Keratinocyte (primary cell): Measurements from ENCODE around the gene PPRC1. TPM values are rescaled to one million over a fixed set of nuclear protein-coding genes. Genes with fewer than 3 reads are reported as not detected.

ENCODE experiments used
- DNase-seq: peaks from one replicate; pipeline ENCODE4 v3.0.0-alpha.2; 2011; ENCODE audit warnings: low read depth, missing footprints, low spot score
- FAIRE-seq: peaks from 2 replicates; lab custom pipeline; 2011; peaks lifted over from hg19 to GRCh38; lab: Jason Lieb, UNC
- H2AFZ ChIP-seq: 2 replicates; pipeline ENCODE4 v1.6.0; 2012; ENCODE audit warnings: low read length, control low read depth, inconsistent platforms; ENCODE audit not compliant: control insufficient read depth
- H3K27ac ChIP-seq: 2 replicates; pipeline ENCODE4 v1.5.1; 2011; ENCODE audit warnings: low read length; ENCODE audit not compliant: control insufficient read depth, insufficient read depth
- H3K27me3 ChIP-seq: 3 replicates; pipeline ENCODE4 v1.6.0; 2011; ENCODE audit warnings: low read length; ENCODE audit not compliant: control insufficient read depth, insufficient read depth; ENCODE audit errors: extremely low read depth
- H3K36me3 ChIP-seq, 2 experiments: 2 replicates in 1 of 2; 3 replicates in 1 of 2; pipeline ENCODE4 v1.5.1; 2011; ENCODE audit warnings: low read length in 2 of 2, mild to moderate bottlenecking in 1 of 2; ENCODE audit not compliant: control insufficient read depth in 2 of 2, insufficient read depth in 2 of 2; ENCODE audit errors: extremely low read depth in 1 of 2
- H3K4me1 ChIP-seq: 3 replicates; pipeline ENCODE4 v1.5.1; 2011; ENCODE audit warnings: low read length; ENCODE audit not compliant: control insufficient read depth, insufficient read depth; ENCODE audit errors: extremely low read depth
- H3K4me2 ChIP-seq: 3 replicates; pipeline ENCODE4 v1.6.0; 2011; ENCODE audit warnings: low read depth, low read length; ENCODE audit not compliant: control insufficient read depth, insufficient read depth; ENCODE audit errors: extremely low read depth
- H3K4me3 ChIP-seq, 3 experiments: fragments of 200-600 bp in 1 of 3; sonication (generic) in 1 of 3; 2 replicates in 2 of 3; 3 replicates in 1 of 3; pipeline ENCODE4 v1.5.1; 2011 to 2016; ENCODE audit warnings: low read length in 3 of 3, mild to moderate bottlenecking in 3 of 3, control low read depth in 2 of 3, inconsistent platforms in 1 of 3, low read depth in 1 of 3, mixed read lengths in 1 of 3, mixed run types in 1 of 3, moderate library complexity in 1 of 3; ENCODE audit not compliant: control insufficient read depth in 2 of 3, insufficient read depth in 2 of 3; ENCODE audit errors: extremely low read depth in 1 of 3
- H3K79me2 ChIP-seq: 2 replicates; pipeline ENCODE4 v1.6.0; 2012; ENCODE audit warnings: low read length; ENCODE audit not compliant: control insufficient read depth, insufficient read depth
- H3K9ac ChIP-seq: 3 replicates; pipeline ENCODE4 v1.6.0; 2011; ENCODE audit warnings: low read length; ENCODE audit not compliant: control insufficient read depth, insufficient read depth; ENCODE audit errors: extremely low read depth
- H3K9me1 ChIP-seq: 3 replicates; pipeline ENCODE4 v1.6.0; 2011; ENCODE audit warnings: low read length; ENCODE audit not compliant: control insufficient read depth, insufficient read depth; ENCODE audit errors: extremely low read depth
- H3K9me3 ChIP-seq: 2 replicates; pipeline ENCODE4 v1.5.1; 2012; ENCODE audit warnings: low read depth, low read length; ENCODE audit not compliant: control insufficient read depth
- H4K20me1 ChIP-seq: 3 replicates; pipeline ENCODE4 v1.6.0; 2011; ENCODE audit warnings: low read length; ENCODE audit not compliant: control insufficient read depth, insufficient read depth; ENCODE audit errors: extremely low read depth
- CTCF ChIP-seq, 3 experiments: IDR thresholded peaks in 1 of 3; conservative IDR thresholded peaks in 1 of 3; optimal IDR thresholded peaks in 1 of 3; 2 replicates in 2 of 3; 3 replicates in 1 of 3; pipeline versions ENCODE3 to v1.5.1; 2011; ENCODE audit warnings: low read length in 3 of 3, mild to moderate bottlenecking in 3 of 3, moderate library complexity in 2 of 3, control low read depth in 1 of 3, inconsistent platforms in 1 of 3; ENCODE audit not compliant: insufficient read depth in 2 of 3; ENCODE audit errors: extremely low read depth in 1 of 3
- EZH2 ChIP-seq: IDR thresholded peaks from one replicate; pipeline ENCODE4 v1.6.1; 2012; ENCODE audit warnings: inconsistent platforms, mild to moderate bottlenecking, low read length, moderate library complexity
- dilution Hi-C: fragments of 300-500 bp; cut with MboI; formaldehyde crosslinking; loops from one replicate; pipeline ENCODE4 v1.7.0; 2020; ENCODE audit warnings: low sequenced_read_pairs; ENCODE audit not compliant: extremely low pct_ligation_motif_present
- polyA minus RNA-seq, 3 experiments: library from RNA; depleted of rRNA, polyadenylated mRNA; stranded (reverse); fragments of >200 nt; gene quantifications; 1 replicate in 1 of 3; 2 replicates in 1 of 3; 3 replicates in 1 of 3; pipeline ENCODE4 v1.2.3, GENCODE V29; 2011
- polyA plus RNA-seq, 5 experiments: library from polyadenylated mRNA; depleted of rRNA in 3 of 5; stranded (reverse) in 3 of 5; stranded (forward) in 1 of 5; unstranded in 1 of 5; fragments of >200 nt; gene quantifications; 1 replicate in 1 of 5; 2 replicates in 3 of 5; 3 replicates in 1 of 5; pipeline versions ENCODE4 v1.2.1 to v1.2.3, GENCODE V29; 2011 to 2012; ENCODE audit warnings: missing spikeins in 2 of 5, low read depth in 1 of 5, low replicate concordance in 1 of 5

The PPRC1 gene
- polyA plus RNA-seq (12.9 to 31.0 TPM (median 17.9 TPM) in 3 replicates), polyA minus RNA-seq (28.1 to 117 TPM (median 35.9 TPM) in 3 replicates)
- polyA plus RNA-seq (2011; ENCODE audit: low read depth) = 16.0 TPM
- 14.2 and 17.1 TPM in 2 replicates for polyA plus RNA-seq (2011; cell fraction: cytosol; rRNA removed)
- 70.5 and 71.2 TPM in 2 replicates for polyA plus RNA-seq (2011; cell fraction: nucleus; rRNA removed)
- 33.2 and 39.2 TPM in 2 replicates for polyA plus RNA-seq (2012; ENCODE audit: low replicate concordance)
- polyA minus RNA-seq (2011; cell fraction: cytosol; rRNA and poly(A)+ RNA removed) = 27.6 TPM
- polyA minus RNA-seq (2011; cell fraction: nucleus; rRNA and poly(A)+ RNA removed) = 32.9 and 36.4 TPM in 2 replicates

- Histone ChIP-seq H3K9ac (peak within 1 kb of the TSS; percentile 99), H3K4me2 (peak within 1 kb of the TSS; percentile 94), H3K36me3 (peaks cover 5 to 17% of the 10 kb centered on the region in 2 experiments), H3K9me3 (no peaks in the 10 kb centered on the region), H3K27me3 (no peaks in the 10 kb centered on the region), H2AFZ (peak within 1 kb of the TSS; percentile 97), H3K4me1 (peaks cover 51% of the 10 kb centered on the region), H3K9me1 (peaks cover 7% of the 10 kb centered on the region), H4K20me1 (peaks cover 36% of the 10 kb centered on the region), H3K4me3 (peak within 1 kb of the TSS; percentile 67 to 98 (median 93)), H3K27ac (peak within 1 kb of the TSS; percentile 94), H3K79me2 (peaks cover 49% of the 10 kb centered on the region)
- TF ChIP-seq EZH2 (no peak), CTCF (optimal IDR thresholded peaks at IDR 0.05 in 1 of 3, IDR thresholded peaks at IDR 0.05 in 1 of 3, conservative IDR thresholded peaks at IDR 0.05 in 1 of 3; ENCODE audit: extremely low read depth in 1 of 3, insufficient read depth in 2 of 3, low read length in 3 of 3) (peak; percentile 82 to 98 (median 94))
- FAIRE-seq (peak; percentile 90), DNase-seq (peak; percentile 94)
- dilution Hi-C loops = no loop called here
Observed at GRCh38 chr10:102132563-102133372, at the start of gene PPRC1. Gene PPRC1, plus strand, starts transcription at chr10:102133040. Its CDS starts 29 bp downstream, at chr10:102133069.

- FAIRE-seq (no peak), DNase-seq (no peak)
- no peak overlapping the region for H3K4me2 ChIP-seq
- no peaks in the 10 kb centered on the region for H3K9me1 ChIP-seq
- no peaks in the 10 kb centered on the region for H3K36me3 ChIP-seq
- H3K79me2 ChIP-seq = no peaks in the 10 kb centered on the region
- H3K9ac ChIP-seq = no peak overlapping the region
- H3K9me3 ChIP-seq = no peaks in the 10 kb centered on the region
- no peak overlapping the region for H2AFZ ChIP-seq
- dilution Hi-C loops = no loop called here
- H3K4me1 ChIP-seq = no peaks in the 10 kb centered on the region
- no peak overlapping the region for H3K27ac ChIP-seq
- H3K4me3 ChIP-seq = no peak overlapping the region
- TF ChIP-seq EZH2 = no peak
- TF ChIP-seq CTCF (optimal IDR thresholded peaks at IDR 0.05 in 1 of 3, IDR thresholded peaks at IDR 0.05 in 1 of 3, conservative IDR thresholded peaks at IDR 0.05 in 1 of 3; ENCODE audit: extremely low read depth in 1 of 3, insufficient read depth in 2 of 3, low read length in 3 of 3) = no peak
- H3K27me3 ChIP-seq = no peaks in the 10 kb centered on the region
- H4K20me1 ChIP-seq = no peaks in the 10 kb centered on the region
Observed at GRCh38 chr10:102083541-102083940, 49.3 kb upstream of the PPRC1 start.
